SJCRH30 (cell line): ENCODE results near the gene MRPS7. TPM values are rescaled to one million over a fixed set of nuclear protein-coding genes. Genes with fewer than 3 reads are reported as not detected.

Experiments
- DNase-seq, 2 experiments: peaks; one replicate each; pipeline ENCODE4 v3.0.0-alpha.2; 2015 to 2020
- H3K27ac ChIP-seq: fragments of 250-450 bp; sonication (Bioruptor Pico); 2 replicates; pipeline ENCODE4 v1.5.1; 2020; ENCODE audit warnings: mild to moderate bottlenecking, moderate library complexity
- H3K27me3 ChIP-seq: fragments of 250-450 bp; sonication (Bioruptor Pico); 2 replicates; pipeline ENCODE4 v1.5.1; 2020; ENCODE audit warnings: mild to moderate bottlenecking, moderate library complexity
- H3K36me3 ChIP-seq: fragments of 250-450 bp; sonication (Bioruptor Pico); 2 replicates; pipeline ENCODE4 v1.5.1; 2020; ENCODE audit warnings: mild to moderate bottlenecking, moderate library complexity
- H3K4me1 ChIP-seq: fragments of 250-450 bp; sonication (Bioruptor Pico); 2 replicates; pipeline ENCODE4 v1.5.1; 2020; ENCODE audit warnings: mild to moderate bottlenecking, moderate library complexity
- H3K4me3 ChIP-seq: fragments of 250-450 bp; sonication (Bioruptor Pico); 2 replicates; pipeline ENCODE4 v1.5.1; 2020; ENCODE audit warnings: mild to moderate bottlenecking, moderate library complexity
- H3K9me3 ChIP-seq: fragments of 250-450 bp; sonication (Bioruptor Pico); replicated peaks from 2 replicates; pipeline ENCODE4 v1.5.1; 2020; ENCODE audit warnings: mild to moderate bottlenecking, moderate library complexity
- total RNA-seq: library from RNA; depleted of rRNA; stranded (reverse); fragments of >200 nt; shearing (Covaris generic); gene quantifications from 2 replicates; pipeline ENCODE4 v1.2.3, GENCODE V29; 2014; rRNA removed

MRPS7 gene
- total RNA-seq, result 123 and 142 TPM in 2 replicates

DNA sequence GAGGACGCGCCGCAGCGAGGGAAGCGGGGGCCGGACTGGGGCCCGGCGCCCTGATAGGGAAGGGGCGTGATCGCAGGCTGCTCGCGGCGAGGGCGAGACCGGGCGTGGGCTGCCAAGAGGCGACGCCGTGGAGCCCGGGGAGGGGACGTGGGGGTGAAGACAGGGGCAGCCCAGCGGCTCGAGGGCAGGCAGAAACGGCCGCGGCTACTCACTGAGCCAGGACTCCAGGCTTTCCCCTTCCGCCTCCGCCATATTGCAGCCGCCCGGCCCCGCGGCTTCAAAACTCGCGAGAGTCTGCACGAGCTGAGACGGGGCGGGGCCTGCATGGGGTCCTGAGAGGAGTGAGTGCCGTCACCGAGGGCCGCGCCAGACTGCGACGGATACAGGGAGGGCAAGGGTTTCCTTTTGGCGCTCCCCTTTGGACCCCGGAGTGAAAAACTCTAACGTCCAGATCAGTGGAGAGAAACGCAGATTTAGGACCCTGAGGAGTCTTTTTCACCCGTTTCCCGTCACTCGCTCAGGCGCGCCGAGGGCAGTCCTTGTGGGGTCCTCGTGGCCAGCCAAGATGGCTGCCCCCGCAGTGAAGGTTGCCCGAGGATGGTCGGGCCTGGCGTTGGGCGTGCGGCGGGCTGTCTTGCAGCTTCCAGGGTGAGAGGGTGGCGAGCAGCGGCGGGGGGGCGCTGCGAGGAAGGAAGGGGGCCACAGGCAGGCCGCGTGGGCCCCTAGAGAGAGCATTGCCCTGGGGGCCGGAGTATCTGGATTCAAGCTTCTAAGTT is at the start of gene MRPS7, which contains the start of gene GGA3:
TSS of gene MRPS7 (plus strand) at position 544 of the 776 bp plus-strand sequence. CDS start at position 566, 22 bp downstream.
TSS of gene GGA3 (minus strand) at position 271 of the 776 bp plus-strand sequence. CDS start at position 252, 19 bp downstream.
- Histone ChIP-seq H3K4me1 (peaks cover 6% of the 10 kb centered on the region), H3K27me3 (no peaks in the 10 kb centered on the region), H3K27ac (peak within 1 kb of the TSS; percentile 99), H3K36me3 (peaks cover 21% of the 10 kb centered on the region), H3K4me3 (peak within 1 kb of the TSS; percentile 93), H3K9me3 (no peaks in the 10 kb centered on the region)
- DNase-seq, result peak; percentile 98 to 99

- no peak overlapping the region for H3K27ac ChIP-seq
- no peaks in the 10 kb centered on the region for H3K27me3 ChIP-seq
- DNase-seq, result no peak
- H3K9me3 ChIP-seq, result no peaks in the 10 kb centered on the region
- peaks cover 87% of the 10 kb centered on the region for H3K36me3 ChIP-seq
- no peaks in the 10 kb centered on the region for H3K4me1 ChIP-seq
- H3K4me3 ChIP-seq, result no peak overlapping the region
Observed at GRCh38 chr17:75218131-75218530, 43.5 kb upstream of the MRPS7 start.

- DNase-seq, result no peak
- Histone ChIP-seq H3K27ac (no peak overlapping the region), H3K4me1 (no peaks in the 10 kb centered on the region), H3K36me3 (peaks cover 87% of the 10 kb centered on the region), H3K9me3 (no peaks in the 10 kb centered on the region), H3K4me3 (no peak overlapping the region), H3K27me3 (no peaks in the 10 kb centered on the region)
Observed at GRCh38 chr17:75219815-75220214, 41.9 kb upstream of the MRPS7 start.

GRCh38 chr17:75225016-75225415 is 36.7 kb upstream of the MRPS7 start:
- H3K27me3 ChIP-seq, result no peaks in the 10 kb centered on the region
- no peaks in the 10 kb centered on the region for H3K4me1 ChIP-seq
- no peak for DNase-seq
- H3K36me3 ChIP-seq, result peaks cover 80% of the 10 kb centered on the region
- H3K9me3 ChIP-seq, result no peaks in the 10 kb centered on the region
- no peak overlapping the region for H3K4me3 ChIP-seq
- H3K27ac ChIP-seq, result no peak overlapping the region

- Histone ChIP-seq H3K27ac (no peak overlapping the region), H3K4me1 (no peaks in the 10 kb centered on the region), H3K36me3 (peaks cover 78% of the 10 kb centered on the region), H3K27me3 (no peaks in the 10 kb centered on the region), H3K4me3 (no peak overlapping the region), H3K9me3 (no peaks in the 10 kb centered on the region)
- DNase-seq, result no peak
Observed at GRCh38 chr17:75227729-75228128, 34.0 kb upstream of the MRPS7 start.

DNA sequence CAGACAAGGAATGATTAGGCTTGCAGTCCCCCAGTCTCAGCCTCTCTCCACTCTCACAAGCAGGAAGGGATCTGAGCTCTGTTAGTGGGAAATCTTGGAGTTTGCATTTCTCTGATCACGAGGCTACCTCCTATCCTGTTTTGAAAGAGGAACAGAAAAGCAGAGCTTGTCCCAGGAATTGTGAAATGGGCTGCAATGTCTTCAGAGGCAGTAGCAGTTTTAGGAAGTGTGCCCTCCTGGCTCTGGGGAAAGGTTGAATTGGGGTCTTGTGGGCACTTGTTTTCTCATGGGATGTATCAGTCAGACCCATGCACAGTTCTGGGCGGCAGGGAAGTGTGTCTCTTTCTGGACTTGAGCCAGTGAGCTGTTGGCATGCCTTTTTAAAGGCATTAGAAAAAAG is 33.4 kb upstream of the MRPS7 start:
- H3K27ac ChIP-seq, result no peak overlapping the region
- no peaks in the 10 kb centered on the region for H3K9me3 ChIP-seq
- DNase-seq, result no peak
- H3K4me3 ChIP-seq, result no peak overlapping the region
- no peaks in the 10 kb centered on the region for H3K27me3 ChIP-seq
- H3K36me3 ChIP-seq, result peaks cover 78% of the 10 kb centered on the region
- no peaks in the 10 kb centered on the region for H3K4me1 ChIP-seq

DNA sequence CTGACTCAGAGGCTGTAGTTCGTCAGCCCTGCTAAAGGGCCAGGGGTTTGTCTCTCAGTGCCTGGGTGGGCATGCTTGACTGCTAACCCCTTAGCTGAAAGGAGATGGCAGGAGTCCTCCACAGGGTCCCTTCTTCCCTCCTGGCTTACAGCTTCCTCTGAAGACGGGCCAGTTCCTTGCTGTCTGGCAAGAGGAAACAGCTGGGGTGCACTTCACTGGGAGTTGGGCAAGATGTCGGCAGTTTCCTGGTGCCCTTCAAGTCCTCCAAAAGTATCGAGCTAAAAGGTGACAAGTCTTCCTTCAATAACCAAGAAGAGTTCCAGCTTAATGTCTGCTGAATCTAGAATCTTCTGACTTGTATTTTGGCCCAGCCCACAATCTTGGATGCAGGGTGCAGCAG is 32.8 kb upstream of the MRPS7 start:
- DNase-seq, result no peak
- H3K4me3 ChIP-seq, result no peak overlapping the region
- H3K36me3 ChIP-seq, result peaks cover 78% of the 10 kb centered on the region
- no peaks in the 10 kb centered on the region for H3K27me3 ChIP-seq
- no peaks in the 10 kb centered on the region for H3K4me1 ChIP-seq
- no peak overlapping the region for H3K27ac ChIP-seq
- H3K9me3 ChIP-seq, result no peaks in the 10 kb centered on the region

GRCh38 chr17:75231071-75231470 is 30.6 kb upstream of the MRPS7 start:
- no peaks in the 10 kb centered on the region for H3K4me1 ChIP-seq
- H3K4me3 ChIP-seq, result no peak overlapping the region
- H3K27me3 ChIP-seq, result no peaks in the 10 kb centered on the region
- no peaks in the 10 kb centered on the region for H3K9me3 ChIP-seq
- peaks cover 75% of the 10 kb centered on the region for H3K36me3 ChIP-seq
- no peak overlapping the region for H3K27ac ChIP-seq
- no peak for DNase-seq

DNA sequence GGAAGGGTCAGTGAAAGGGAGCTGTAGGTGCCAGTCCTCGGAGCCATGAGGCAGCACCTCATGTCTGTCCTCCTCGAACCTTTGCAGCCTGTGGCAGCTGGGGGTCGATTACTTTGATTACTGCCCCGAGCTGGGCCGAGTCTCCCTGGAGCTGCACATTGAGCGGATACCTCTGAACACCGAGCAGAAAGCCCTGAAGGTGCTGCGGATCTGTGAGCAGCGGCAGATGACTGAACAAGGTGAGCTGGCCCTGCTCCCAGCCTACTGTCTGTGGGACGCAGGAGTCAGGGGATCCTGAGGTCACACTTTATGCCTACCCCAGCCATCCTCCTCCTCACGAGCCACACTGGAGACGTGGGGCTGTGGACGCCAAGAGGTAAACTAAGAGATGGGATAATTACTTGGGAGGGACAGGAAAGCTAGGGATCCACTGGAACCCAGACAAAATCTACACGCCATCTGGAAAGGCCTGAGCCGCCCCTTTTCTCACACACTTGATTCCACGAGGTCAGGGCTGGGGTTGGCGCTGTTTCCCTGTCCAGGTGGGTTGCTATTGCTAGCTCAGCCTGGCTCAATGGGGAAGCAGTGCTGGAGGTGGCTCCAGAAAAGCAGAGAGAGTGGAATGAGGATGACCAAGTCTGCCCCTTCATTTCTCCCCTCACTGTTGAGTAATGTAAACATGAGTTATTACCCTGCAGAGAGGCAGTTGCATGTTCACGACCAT is 29.8 kb upstream of the MRPS7 start:
- Histone ChIP-seq H3K36me3 (peaks cover 73% of the 10 kb centered on the region), H3K27me3 (no peaks in the 10 kb centered on the region), H3K27ac (no peak overlapping the region), H3K4me3 (no peak overlapping the region), H3K9me3 (no peaks in the 10 kb centered on the region), H3K4me1 (no peaks in the 10 kb centered on the region)
- DNase-seq, result no peak

DNA sequence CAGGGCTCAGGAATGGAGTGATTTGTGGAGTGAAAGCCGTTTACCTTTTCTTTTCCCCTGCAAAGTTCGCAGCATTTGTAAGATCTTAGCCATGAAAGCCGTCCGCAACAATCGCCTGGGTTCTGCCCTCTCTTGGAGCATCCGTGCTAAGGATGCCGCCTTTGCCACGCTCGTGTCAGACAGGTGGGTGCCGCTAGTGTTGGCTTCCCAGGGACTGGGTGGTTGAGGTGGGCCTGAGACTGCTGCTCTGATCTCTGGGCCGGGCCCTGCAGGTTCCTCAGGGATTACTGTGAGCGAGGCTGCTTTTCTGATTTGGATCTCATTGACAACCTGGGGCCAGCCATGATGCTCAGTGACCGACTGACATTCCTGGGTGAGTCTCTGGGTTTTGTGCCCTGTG is 28.9 kb upstream of the MRPS7 start:
- Histone ChIP-seq H3K36me3 (peaks cover 78% of the 10 kb centered on the region), H3K4me3 (no peak overlapping the region), H3K4me1 (no peaks in the 10 kb centered on the region), H3K27me3 (no peaks in the 10 kb centered on the region), H3K27ac (no peak overlapping the region), H3K9me3 (no peaks in the 10 kb centered on the region)
- no peak for DNase-seq

DNA sequence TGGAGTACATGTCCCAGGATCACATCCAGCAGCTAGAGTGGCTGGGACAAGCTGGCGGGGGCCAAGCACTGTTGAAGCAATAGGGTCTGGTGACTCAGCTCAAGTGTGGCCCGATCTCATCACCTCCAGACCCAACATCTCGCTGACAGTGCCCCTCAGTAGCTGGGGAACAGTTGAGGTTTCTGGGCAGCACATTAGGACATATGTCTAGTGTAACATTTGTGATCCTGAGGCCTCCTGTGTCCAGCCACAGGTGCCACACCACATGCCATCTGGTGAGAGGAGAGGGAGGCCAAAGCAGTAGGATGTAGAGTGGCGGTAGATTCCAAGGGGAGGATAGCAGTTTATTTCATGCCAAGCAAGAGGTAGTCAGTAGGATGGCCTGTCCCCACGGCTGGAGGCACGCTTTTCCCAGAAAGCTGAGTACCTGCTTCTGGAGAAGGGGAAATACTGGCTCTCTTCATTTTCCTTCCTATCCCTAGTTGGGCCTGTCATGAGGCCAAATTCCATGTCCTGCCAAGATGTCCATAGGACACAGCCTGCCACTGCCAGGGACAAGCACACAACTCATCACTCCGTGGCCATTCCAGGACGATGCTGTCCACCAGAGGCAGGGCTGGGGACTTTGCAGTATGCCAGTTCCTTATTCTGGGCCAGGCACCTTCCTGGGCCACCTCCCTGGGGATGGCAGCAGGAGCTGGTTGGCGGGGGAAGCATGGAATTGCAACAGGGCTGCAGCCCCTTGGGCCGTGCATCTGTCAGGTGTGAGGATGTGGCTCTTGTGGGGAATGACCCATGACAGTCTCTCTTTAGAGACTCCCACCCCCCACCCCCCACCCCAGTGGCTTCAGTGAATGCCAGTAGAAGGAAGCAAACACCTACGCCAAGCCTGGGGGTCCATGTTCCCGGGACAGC is 24.3 kb upstream of the MRPS7 start:
- Histone ChIP-seq H3K27ac (no peak overlapping the region), H3K4me1 (no peaks in the 10 kb centered on the region), H3K36me3 (peaks cover 65% of the 10 kb centered on the region), H3K9me3 (no peaks in the 10 kb centered on the region), H3K4me3 (no peak overlapping the region), H3K27me3 (no peaks in the 10 kb centered on the region)
- DNase-seq, result no peak

- H3K4me3 ChIP-seq, result no peak overlapping the region
- no peak overlapping the region for H3K27ac ChIP-seq
- no peaks in the 10 kb centered on the region for H3K9me3 ChIP-seq
- peaks cover 65% of the 10 kb centered on the region for H3K36me3 ChIP-seq
- H3K4me1 ChIP-seq, result no peaks in the 10 kb centered on the region
- H3K27me3 ChIP-seq, result no peaks in the 10 kb centered on the region
- no peak for DNase-seq
Observed at GRCh38 chr17:75238020-75238580, 23.6 kb upstream of the MRPS7 start.

- Histone ChIP-seq H3K36me3 (peaks cover 64% of the 10 kb centered on the region), H3K4me1 (no peaks in the 10 kb centered on the region), H3K4me3 (no peak overlapping the region), H3K9me3 (no peaks in the 10 kb centered on the region), H3K27me3 (no peaks in the 10 kb centered on the region), H3K27ac (no peak overlapping the region)
- DNase-seq, result peak; percentile 72 to 83
Observed at GRCh38 chr17:75238684-75239191, 22.9 kb upstream of the MRPS7 start.

DNA sequence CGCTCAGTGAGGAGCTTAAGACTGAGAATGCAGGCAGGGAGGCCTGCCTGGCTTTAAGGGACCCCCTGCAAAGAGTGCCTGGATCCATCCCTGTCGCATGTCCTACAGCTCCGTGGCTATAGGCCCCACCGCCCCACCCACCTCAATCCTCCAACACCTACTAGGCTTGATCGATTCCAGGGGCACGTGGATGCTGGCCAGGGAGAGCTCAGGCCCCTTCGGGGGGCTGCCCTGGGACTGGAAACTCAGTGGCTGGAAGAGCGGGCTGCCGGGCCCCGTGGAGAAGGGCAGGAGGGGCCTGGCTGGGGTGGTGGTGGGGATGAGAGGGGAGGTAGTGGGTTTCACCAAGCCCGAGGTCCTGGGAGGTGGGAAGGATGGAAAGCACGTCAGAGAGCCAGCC is 22.5 kb upstream of the MRPS7 start:
- Histone ChIP-seq H3K36me3 (peaks cover 59% of the 10 kb centered on the region), H3K4me3 (no peak overlapping the region), H3K9me3 (no peaks in the 10 kb centered on the region), H3K27ac (no peak overlapping the region), H3K4me1 (no peaks in the 10 kb centered on the region), H3K27me3 (no peaks in the 10 kb centered on the region)
- no peak for DNase-seq
